Vagina (tissue), 2 donors: ENCODE data around the gene SLC9B1.

Experiments used
- CTCF ChIP-seq, 3 experiments: fragments of 450-650 bp in 2 of 3; fragments of 200-600 bp in 1 of 3; sonication (generic) in 1 of 3; IDR thresholded peaks; one replicate each; pipeline ENCODE4 v1.5.1; 2017 to 2019; ENCODE audit warnings: antibody characterized with exemption in 3 of 3, mild to moderate bottlenecking in 2 of 3, moderate library complexity in 2 of 3
- POLR2A ChIP-seq, 2 donors: fragments of 450-650 bp; IDR thresholded peaks; one replicate each; pipeline ENCODE4 v1.6.1; 2017; ENCODE audit warnings: antibody characterized with exemption in 2 of 2, mild to moderate bottlenecking in 2 of 2, moderate library complexity in 2 of 2

DNA sequence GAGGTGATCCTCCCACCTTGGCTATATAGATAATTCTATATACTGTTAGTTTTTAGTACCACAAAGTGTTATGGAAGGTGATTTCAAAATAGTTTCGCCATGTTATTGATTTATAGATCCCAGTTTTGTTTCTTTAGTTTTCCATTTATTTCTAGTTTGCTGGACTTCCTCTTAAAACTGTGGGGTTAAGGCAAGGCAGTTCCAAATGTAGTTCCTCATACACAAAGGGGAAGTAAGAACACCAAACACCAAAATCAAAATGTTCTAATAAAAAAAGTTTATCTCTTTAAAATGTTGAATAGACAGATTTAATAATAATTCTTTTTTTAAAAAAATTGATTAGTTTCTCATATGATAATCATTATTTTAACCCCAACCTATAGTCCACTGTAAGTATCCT lies 157.5 kb downstream of the SLC9B1 start:
- TF ChIP-seq POLR2A (IDR thresholded peaks at IDR 0.05) (no peak), CTCF (IDR thresholded peaks at IDR 0.05) (no peak)
